GM23338 (cell line): ENCODE results near the gene R3HDML. TPM values are rescaled to one million over a fixed set of nuclear protein-coding genes. Genes with fewer than 3 reads are reported as not detected.

ENCODE experiments used
- ATAC-seq: fragments of 200-7000 bp; cut with Tn5 transposase; 3 replicates; pipeline ENCODE4 v1.9.1; 2020
- DNase-seq: peaks from one replicate; pipeline ENCODE4 v3.0.0-alpha.2; 2015; ENCODE audit warnings: low spot score
- H2AFZ ChIP-seq: fragments of 200-600 bp; sonication (generic); 2 replicates; pipeline ENCODE4 v1.8.0; 2016; ENCODE audit warnings: antibody characterized with exemption, mild to moderate bottlenecking, moderate library complexity
- H3F3A ChIP-seq: fragments of 200-600 bp; sonication (generic); replicated peaks from 2 replicates; pipeline ENCODE4 v1.8.0; 2017; ENCODE audit warnings: antibody characterized with exemption, mixed run types, low read depth
- H3K27ac ChIP-seq: fragments of 200-600 bp; sonication (generic); 2 replicates; pipeline ENCODE4 v1.6.1; 2016; ENCODE audit warnings: low read depth
- H3K27me3 ChIP-seq: fragments of 200-600 bp; sonication (generic); 2 replicates; pipeline ENCODE4 v1.8.0; 2016; ENCODE audit warnings: mild to moderate bottlenecking, mixed run types, moderate library complexity; ENCODE audit not compliant: insufficient read depth
- H3K36me3 ChIP-seq: fragments of 200-600 bp; sonication (generic); 2 replicates; pipeline ENCODE4 v1.8.0; 2016; ENCODE audit warnings: mild to moderate bottlenecking; ENCODE audit not compliant: insufficient read depth
- H3K4me1 ChIP-seq: fragments of 200-600 bp; sonication (generic); 2 replicates; pipeline ENCODE4 v1.8.0; 2016; ENCODE audit warnings: mild to moderate bottlenecking, moderate library complexity; ENCODE audit not compliant: insufficient read depth
- H3K4me2 ChIP-seq: fragments of 200-600 bp; sonication (generic); 2 replicates; pipeline ENCODE4 v1.7.1; 2017; ENCODE audit warnings: mixed run types
- H3K4me3 ChIP-seq: fragments of 200-600 bp; sonication (generic); 2 replicates; pipeline ENCODE4 v1.6.1; 2016; ENCODE audit warnings: mixed run types
- H3K79me2 ChIP-seq: fragments of 200-600 bp; sonication (generic); replicated peaks from 2 replicates; pipeline ENCODE4 v1.8.0; 2017; ENCODE audit warnings: mild to moderate bottlenecking; ENCODE audit not compliant: insufficient read depth
- H3K9me2 ChIP-seq: fragments of 200-600 bp; sonication (generic); 2 replicates; pipeline ENCODE4 v1.8.0; 2017; ENCODE audit not compliant: insufficient read depth
- H4K20me1 ChIP-seq: fragments of 200-600 bp; sonication (generic); replicated peaks from 2 replicates; pipeline ENCODE4 v1.8.0; 2017; ENCODE audit warnings: mild to moderate bottlenecking; ENCODE audit not compliant: insufficient read depth
- H3K27ac Mint-ChIP-seq: 2 replicates; pipeline ENCODE4 v1.8.0; 2020; ENCODE audit warnings: inconsistent platforms, mild to moderate bottlenecking, moderate library complexity, mixed read lengths
- H3K27me3 Mint-ChIP-seq: 3 replicates; pipeline ENCODE4 v1.8.0; 2022; ENCODE audit warnings: low read depth, mild to moderate bottlenecking, moderate library complexity, mixed read lengths, inconsistent platforms; ENCODE audit not compliant: insufficient read depth, poor library complexity
- H3K36me3 Mint-ChIP-seq: 3 replicates; pipeline ENCODE4 v1.8.0; 2021; ENCODE audit warnings: low read depth, mild to moderate bottlenecking, inconsistent platforms, moderate library complexity, mixed read lengths
- H3K4me1 Mint-ChIP-seq: 3 replicates; pipeline ENCODE4 v1.8.0; 2020; ENCODE audit warnings: mild to moderate bottlenecking, inconsistent platforms, mixed read lengths
- H3K4me3 Mint-ChIP-seq: 3 replicates; pipeline ENCODE4 v1.8.0; 2021; ENCODE audit warnings: moderate library complexity, mild to moderate bottlenecking, inconsistent platforms, mixed read lengths
- H3K9me3 Mint-ChIP-seq: 3 replicates; pipeline ENCODE4 v1.8.0; 2020; ENCODE audit warnings: moderate library complexity, mild to moderate bottlenecking, inconsistent platforms, mixed read lengths
- CREB1 ChIP-seq: fragments of 250-450 bp; sonication (Bioruptor Pico); IDR thresholded peaks from 2 replicates; pipeline ENCODE4 v1.5.0; 2020; ENCODE audit warnings: low read depth, mild to moderate bottlenecking, moderate library complexity
- EZH2 ChIP-seq: fragments of 200-600 bp; sonication (generic); IDR thresholded peaks from one replicate; pipeline ENCODE4 v1.8.0; 2017; ENCODE audit warnings: antibody characterized with exemption, mild to moderate bottlenecking, low read depth; ENCODE audit not compliant: unreplicated experiment
- EZH2phosphoT487 ChIP-seq: fragments of 200-600 bp; sonication (generic); IDR thresholded peaks from one replicate; pipeline ENCODE4 v1.8.1; 2018; ENCODE audit warnings: antibody characterized with exemption; ENCODE audit not compliant: unreplicated experiment
- JUNB ChIP-seq: IDR thresholded peaks from one replicate; pipeline ENCODE4 v1.6.1; 2016; ENCODE audit warnings: antibody characterized with exemption; ENCODE audit not compliant: unreplicated experiment
- POLR2AphosphoS5 ChIP-seq: IDR thresholded peaks from 2 replicates; pipeline ENCODE4 v1.6.1; 2016; ENCODE audit warnings: antibody characterized with exemption, low read depth
- STAT1 ChIP-seq: IDR thresholded peaks from one replicate; pipeline ENCODE4 v1.6.1; 2016; ENCODE audit warnings: antibody characterized with exemption; ENCODE audit not compliant: unreplicated experiment
- ZNF114 ChIP-seq: fragments of 250-450 bp; sonication (Bioruptor Pico); IDR thresholded peaks from 2 replicates; pipeline ENCODE4 v1.5.0; 2020; ENCODE audit warnings: mild to moderate bottlenecking, moderate library complexity
- polyA plus RNA-seq: library from polyadenylated mRNA; unstranded; fragments of >200 nt; fragmentation: Nextera tagmentation; extraction: Ambion mirVana; gene quantifications from 2 replicates; pipeline ENCODE4 v1.2.1, GENCODE V29; 2016
- total RNA-seq: library from RNA; depleted of rRNA; stranded (reverse); fragments of >200 nt; shearing (Covaris generic); gene quantifications from 2 replicates; pipeline ENCODE4 v1.2.3, GENCODE V29; 2014
- TF ChIP-seq, protein P1 (sequence below), 2 experiments: fragments of 200-600 bp in 1 of 2; sonication (generic) in 1 of 2; conservative IDR thresholded peaks; 2 replicates each; pipeline versions ENCODE4 v1.5.1 to v1.6.1; 2016 to 2017; ENCODE audit warnings: antibody characterized with exemption in 2 of 2, low read depth in 2 of 2, mild to moderate bottlenecking in 2 of 2, moderate library complexity in 1 of 2
- TF ChIP-seq, protein P2 (sequence below): IDR thresholded peaks from one replicate; pipeline ENCODE4 v1.6.1; 2018; ENCODE audit warnings: antibody characterized with exemption; ENCODE audit not compliant: unreplicated experiment
- TF ChIP-seq, protein P3 (sequence below): IDR thresholded peaks from 2 replicates; pipeline ENCODE4 v1.6.1; 2016; ENCODE audit warnings: antibody characterized with exemption
- TF ChIP-seq, protein P4 (sequence below): fragments of 250-450 bp; sonication (Bioruptor Pico); IDR thresholded peaks from 2 replicates; pipeline ENCODE4 v1.5.0; 2020; ENCODE audit warnings: mild to moderate bottlenecking, moderate library complexity

Gene R3HDML
- total and polyA plus RNA-seq, 2 experiments from 2014 or later, result not detected

DNA sequence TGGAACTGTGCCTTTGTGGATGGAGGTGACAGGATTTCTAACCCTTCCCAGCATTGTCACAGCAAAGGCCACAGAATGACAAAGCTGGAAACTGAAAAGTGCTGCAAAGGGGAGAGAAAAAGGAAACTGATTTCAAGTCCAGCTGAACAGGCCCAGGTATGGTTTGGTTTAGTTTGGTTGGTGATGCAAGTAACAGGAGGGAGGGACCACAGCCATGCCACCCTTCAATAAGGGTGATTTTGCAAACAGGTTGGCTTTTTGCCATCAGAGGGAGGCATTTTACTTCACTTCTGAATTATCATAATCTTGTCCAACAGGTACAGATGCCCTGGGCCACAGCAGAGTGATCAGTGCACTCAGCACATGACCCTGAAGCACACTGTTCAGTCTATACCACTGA, 32.5 kb upstream of the R3HDML start:
- H3K4me3 ChIP-seq, result no peak overlapping the region
- H3K27me3 ChIP-seq, result 0 out of 2 replicates have a peak, but pooled peaks cover under 1% of the 10 kb centered on the region
- H3K4me3 Mint-ChIP-seq, result no peak overlapping the region
- no peaks in the 10 kb centered on the region; the same call in 2 of the 3 replicates for H3K36me3 Mint-ChIP-seq
- no peaks in the 10 kb centered on the region for H3K36me3 ChIP-seq
- DNase-seq (no peak), ATAC-seq (no peak)
- peaks cover 1% of the 10 kb centered on the region for H3K27me3 Mint-ChIP-seq
- H2AFZ ChIP-seq, result no peak overlapping the region
- H4K20me1 ChIP-seq, result no peaks in the 10 kb centered on the region
- no peak overlapping the region for H3K27ac Mint-ChIP-seq
- H3K9me2 ChIP-seq, result no peaks in the 10 kb centered on the region
- H3K79me2 ChIP-seq, result no peaks in the 10 kb centered on the region
- H3K4me1 Mint-ChIP-seq, result no peaks in the 10 kb centered on the region; the same call in 2 of the 3 replicates
- no peaks in the 10 kb centered on the region for H3K4me1 ChIP-seq
- TF ChIP-seq POLR2AphosphoS5 (no peak), JUNB (no peak), EZH2phosphoT487 (no peak), STAT1 (no peak), EZH2 (no peak), ZNF114 (CRISPR knock-in tag) (no peak), CREB1 (CRISPR knock-in tag) (no peak)
- TF ChIP-seq, protein P1, sequence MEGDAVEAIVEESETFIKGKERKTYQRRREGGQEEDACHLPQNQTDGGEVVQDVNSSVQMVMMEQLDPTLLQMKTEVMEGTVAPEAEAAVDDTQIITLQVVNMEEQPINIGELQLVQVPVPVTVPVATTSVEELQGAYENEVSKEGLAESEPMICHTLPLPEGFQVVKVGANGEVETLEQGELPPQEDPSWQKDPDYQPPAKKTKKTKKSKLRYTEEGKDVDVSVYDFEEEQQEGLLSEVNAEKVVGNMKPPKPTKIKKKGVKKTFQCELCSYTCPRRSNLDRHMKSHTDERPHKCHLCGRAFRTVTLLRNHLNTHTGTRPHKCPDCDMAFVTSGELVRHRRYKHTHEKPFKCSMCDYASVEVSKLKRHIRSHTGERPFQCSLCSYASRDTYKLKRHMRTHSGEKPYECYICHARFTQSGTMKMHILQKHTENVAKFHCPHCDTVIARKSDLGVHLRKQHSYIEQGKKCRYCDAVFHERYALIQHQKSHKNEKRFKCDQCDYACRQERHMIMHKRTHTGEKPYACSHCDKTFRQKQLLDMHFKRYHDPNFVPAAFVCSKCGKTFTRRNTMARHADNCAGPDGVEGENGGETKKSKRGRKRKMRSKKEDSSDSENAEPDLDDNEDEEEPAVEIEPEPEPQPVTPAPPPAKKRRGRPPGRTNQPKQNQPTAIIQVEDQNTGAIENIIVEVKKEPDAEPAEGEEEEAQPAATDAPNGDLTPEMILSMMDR (conservative IDR thresholded peaks at IDR 0.05; ENCODE audit: low read depth in 2 of 2), result no peak
- TF ChIP-seq, protein P2, sequence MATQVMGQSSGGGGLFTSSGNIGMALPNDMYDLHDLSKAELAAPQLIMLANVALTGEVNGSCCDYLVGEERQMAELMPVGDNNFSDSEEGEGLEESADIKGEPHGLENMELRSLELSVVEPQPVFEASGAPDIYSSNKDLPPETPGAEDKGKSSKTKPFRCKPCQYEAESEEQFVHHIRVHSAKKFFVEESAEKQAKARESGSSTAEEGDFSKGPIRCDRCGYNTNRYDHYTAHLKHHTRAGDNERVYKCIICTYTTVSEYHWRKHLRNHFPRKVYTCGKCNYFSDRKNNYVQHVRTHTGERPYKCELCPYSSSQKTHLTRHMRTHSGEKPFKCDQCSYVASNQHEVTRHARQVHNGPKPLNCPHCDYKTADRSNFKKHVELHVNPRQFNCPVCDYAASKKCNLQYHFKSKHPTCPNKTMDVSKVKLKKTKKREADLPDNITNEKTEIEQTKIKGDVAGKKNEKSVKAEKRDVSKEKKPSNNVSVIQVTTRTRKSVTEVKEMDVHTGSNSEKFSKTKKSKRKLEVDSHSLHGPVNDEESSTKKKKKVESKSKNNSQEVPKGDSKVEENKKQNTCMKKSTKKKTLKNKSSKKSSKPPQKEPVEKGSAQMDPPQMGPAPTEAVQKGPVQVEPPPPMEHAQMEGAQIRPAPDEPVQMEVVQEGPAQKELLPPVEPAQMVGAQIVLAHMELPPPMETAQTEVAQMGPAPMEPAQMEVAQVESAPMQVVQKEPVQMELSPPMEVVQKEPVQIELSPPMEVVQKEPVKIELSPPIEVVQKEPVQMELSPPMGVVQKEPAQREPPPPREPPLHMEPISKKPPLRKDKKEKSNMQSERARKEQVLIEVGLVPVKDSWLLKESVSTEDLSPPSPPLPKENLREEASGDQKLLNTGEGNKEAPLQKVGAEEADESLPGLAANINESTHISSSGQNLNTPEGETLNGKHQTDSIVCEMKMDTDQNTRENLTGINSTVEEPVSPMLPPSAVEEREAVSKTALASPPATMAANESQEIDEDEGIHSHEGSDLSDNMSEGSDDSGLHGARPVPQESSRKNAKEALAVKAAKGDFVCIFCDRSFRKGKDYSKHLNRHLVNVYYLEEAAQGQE, result no peak
- TF ChIP-seq, protein P3, sequence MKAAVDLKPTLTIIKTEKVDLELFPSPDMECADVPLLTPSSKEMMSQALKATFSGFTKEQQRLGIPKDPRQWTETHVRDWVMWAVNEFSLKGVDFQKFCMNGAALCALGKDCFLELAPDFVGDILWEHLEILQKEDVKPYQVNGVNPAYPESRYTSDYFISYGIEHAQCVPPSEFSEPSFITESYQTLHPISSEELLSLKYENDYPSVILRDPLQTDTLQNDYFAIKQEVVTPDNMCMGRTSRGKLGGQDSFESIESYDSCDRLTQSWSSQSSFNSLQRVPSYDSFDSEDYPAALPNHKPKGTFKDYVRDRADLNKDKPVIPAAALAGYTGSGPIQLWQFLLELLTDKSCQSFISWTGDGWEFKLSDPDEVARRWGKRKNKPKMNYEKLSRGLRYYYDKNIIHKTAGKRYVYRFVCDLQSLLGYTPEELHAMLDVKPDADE, result no peak
- no peaks in the 10 kb centered on the region for H3K9me3 Mint-ChIP-seq
- no peak overlapping the region for H3K27ac ChIP-seq
- H3K4me2 ChIP-seq, result no peak overlapping the region
- no peaks in the 10 kb centered on the region for H3F3A ChIP-seq

DNA sequence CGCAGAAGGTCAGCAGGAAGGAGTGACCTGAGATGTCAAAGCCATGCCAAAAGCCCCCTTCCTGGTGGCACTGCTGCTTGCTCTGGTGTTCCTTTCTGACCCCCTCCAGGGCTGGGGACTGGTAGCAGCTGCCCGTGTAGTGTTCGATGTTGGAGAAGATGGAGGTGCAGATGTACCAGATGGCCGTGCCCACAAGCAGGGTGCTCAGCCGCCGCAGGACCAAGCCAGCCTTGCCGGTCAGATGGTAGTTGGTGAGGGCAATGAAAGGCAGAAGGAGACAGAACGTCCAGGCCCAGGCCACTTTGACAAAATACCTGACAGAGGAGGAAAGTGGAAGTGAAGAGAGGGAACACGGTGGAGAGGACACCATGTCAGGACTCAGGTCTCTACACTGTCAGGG, 29.9 kb upstream of the R3HDML start:
- H3K4me1 Mint-ChIP-seq, result peaks cover 8% of the 10 kb centered on the region
- peaks cover 12% of the 10 kb centered on the region for H3K27me3 Mint-ChIP-seq
- DNase-seq (no peak), ATAC-seq (no peak)
- Histone ChIP-seq H3K27ac (no peak overlapping the region), H3K4me3 (no peak overlapping the region), H3F3A (no peaks in the 10 kb centered on the region), H3K4me1 (no peaks in the 10 kb centered on the region), H2AFZ (no peak overlapping the region), H4K20me1 (no peaks in the 10 kb centered on the region), H3K27me3 (peaks cover 20% of the 10 kb centered on the region), H3K9me2 (no peaks in the 10 kb centered on the region), H3K4me2 (no peak overlapping the region), H3K36me3 (no peaks in the 10 kb centered on the region), H3K79me2 (no peaks in the 10 kb centered on the region)
- no peaks in the 10 kb centered on the region for H3K9me3 Mint-ChIP-seq
- TF ChIP-seq, protein P4, sequence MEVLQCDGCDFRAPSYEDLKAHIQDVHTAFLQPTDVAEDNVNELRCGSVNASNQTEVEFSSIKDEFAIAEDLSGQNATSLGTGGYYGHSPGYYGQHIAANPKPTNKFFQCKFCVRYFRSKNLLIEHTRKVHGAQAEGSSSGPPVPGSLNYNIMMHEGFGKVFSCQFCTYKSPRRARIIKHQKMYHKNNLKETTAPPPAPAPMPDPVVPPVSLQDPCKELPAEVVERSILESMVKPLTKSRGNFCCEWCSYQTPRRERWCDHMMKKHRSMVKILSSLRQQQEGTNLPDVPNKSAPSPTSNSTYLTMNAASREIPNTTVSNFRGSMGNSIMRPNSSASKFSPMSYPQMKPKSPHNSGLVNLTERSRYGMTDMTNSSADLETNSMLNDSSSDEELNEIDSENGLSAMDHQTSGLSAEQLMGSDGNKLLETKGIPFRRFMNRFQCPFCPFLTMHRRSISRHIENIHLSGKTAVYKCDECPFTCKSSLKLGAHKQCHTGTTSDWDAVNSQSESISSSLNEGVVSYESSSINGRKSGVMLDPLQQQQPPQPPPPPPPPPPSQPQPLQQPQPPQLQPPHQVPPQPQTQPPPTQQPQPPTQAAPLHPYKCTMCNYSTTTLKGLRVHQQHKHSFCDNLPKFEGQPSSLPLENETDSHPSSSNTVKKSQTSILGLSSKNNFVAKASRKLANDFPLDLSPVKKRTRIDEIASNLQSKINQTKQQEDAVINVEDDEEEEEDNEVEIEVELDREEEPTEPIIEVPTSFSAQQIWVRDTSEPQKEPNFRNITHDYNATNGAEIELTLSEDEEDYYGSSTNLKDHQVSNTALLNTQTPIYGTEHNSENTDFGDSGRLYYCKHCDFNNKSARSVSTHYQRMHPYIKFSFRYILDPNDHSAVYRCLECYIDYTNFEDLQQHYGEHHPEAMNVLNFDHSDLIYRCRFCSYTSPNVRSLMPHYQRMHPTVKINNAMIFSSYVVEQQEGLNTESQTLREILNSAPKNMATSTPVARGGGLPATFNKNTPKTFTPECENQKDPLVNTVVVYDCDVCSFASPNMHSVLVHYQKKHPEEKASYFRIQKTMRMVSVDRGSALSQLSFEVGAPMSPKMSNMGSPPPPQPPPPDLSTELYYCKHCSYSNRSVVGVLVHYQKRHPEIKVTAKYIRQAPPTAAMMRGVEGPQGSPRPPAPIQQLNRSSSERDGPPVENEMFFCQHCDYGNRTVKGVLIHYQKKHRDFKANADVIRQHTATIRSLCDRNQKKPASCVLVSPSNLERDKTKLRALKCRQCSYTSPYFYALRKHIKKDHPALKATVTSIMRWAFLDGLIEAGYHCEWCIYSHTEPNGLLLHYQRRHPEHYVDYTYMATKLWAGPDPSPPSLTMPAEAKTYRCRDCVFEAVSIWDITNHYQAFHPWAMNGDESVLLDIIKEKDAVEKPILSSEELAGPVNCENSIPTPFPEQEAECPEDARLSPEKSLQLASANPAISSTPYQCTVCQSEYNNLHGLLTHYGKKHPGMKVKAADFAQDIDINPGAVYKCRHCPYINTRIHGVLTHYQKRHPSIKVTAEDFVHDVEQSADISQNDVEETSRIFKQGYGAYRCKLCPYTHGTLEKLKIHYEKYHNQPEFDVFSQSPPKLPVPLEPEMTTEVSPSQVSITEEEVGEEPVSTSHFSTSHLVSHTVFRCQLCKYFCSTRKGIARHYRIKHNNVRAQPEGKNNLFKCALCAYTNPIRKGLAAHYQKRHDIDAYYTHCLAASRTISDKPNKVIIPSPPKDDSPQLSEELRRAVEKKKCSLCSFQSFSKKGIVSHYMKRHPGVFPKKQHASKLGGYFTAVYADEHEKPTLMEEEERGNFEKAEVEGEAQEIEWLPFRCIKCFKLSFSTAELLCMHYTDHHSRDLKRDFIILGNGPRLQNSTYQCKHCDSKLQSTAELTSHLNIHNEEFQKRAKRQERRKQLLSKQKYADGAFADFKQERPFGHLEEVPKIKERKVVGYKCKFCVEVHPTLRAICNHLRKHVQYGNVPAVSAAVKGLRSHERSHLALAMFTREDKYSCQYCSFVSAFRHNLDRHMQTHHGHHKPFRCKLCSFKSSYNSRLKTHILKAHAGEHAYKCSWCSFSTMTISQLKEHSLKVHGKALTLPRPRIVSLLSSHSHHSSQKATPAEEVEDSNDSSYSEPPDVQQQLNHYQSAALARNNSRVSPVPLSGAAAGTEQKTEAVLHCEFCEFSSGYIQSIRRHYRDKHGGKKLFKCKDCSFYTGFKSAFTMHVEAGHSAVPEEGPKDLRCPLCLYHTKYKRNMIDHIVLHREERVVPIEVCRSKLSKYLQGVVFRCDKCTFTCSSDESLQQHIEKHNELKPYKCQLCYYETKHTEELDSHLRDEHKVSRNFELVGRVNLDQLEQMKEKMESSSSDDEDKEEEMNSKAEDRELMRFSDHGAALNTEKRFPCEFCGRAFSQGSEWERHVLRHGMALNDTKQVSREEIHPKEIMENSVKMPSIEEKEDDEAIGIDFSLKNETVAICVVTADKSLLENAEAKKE (CRISPR knock-in tag), result no peak
- no peak overlapping the region for H3K27ac Mint-ChIP-seq
- no peaks in the 10 kb centered on the region; the same call in 2 of the 3 replicates for H3K36me3 Mint-ChIP-seq
- no peak overlapping the region for H3K4me3 Mint-ChIP-seq
